ENCODE data around the gene EMX1. TPM values are rescaled to one million over a fixed set of nuclear protein-coding genes. Genes with fewer than 3 reads are reported as not detected.
A peak's percentile ranks its signal among the peaks of the same experiment; 100 is the strongest.

The EMX1 gene
- total RNA-seq, 2 experiments from 2014 or later = not detected

GRCh38 chr2:72964146-72964525 is 46.8 kb downstream of the EMX1 start:
- POLR2A ChIA-PET = no interaction called here
- Mint-ChIP-seq H3K4me3 (no peak overlapping the region), H3K27me3 (no peaks in the 10 kb centered on the region), H3K36me3 (ENCODE audit: low read depth) (no peaks in the 10 kb centered on the region), H3K27ac (no peak overlapping the region), H3K9me3 (ENCODE audit: low read depth) (no peaks in the 10 kb centered on the region), H3K4me1 (no peaks in the 10 kb centered on the region)
- no peak for DNase-seq
- intact Hi-C loops (cut with DNase I, micrococcal nuclease) = no loop called here
- CTCF ChIA-PET = no interaction called here
- no peak for ATAC-seq

GRCh38 chr2:72965016-72965415 is 47.7 kb downstream of the EMX1 start:
- intact Hi-C loops (cut with DNase I, micrococcal nuclease) = no loop called here
- POLR2A ChIA-PET = no interaction called here
- ATAC-seq (no peak), DNase-seq (no peak)
- Mint-ChIP-seq H3K4me1 (no peaks in the 10 kb centered on the region), H3K27me3 (no peaks in the 10 kb centered on the region), H3K27ac (no peak overlapping the region), H3K4me3 (no peak overlapping the region), H3K36me3 (ENCODE audit: low read depth) (no peaks in the 10 kb centered on the region), H3K9me3 (ENCODE audit: low read depth) (no peaks in the 10 kb centered on the region)
- CTCF ChIA-PET = no interaction called here

- POLR2A ChIA-PET = interaction anchor here (0.6 kb wide), 1 partner anchor 168 kb away, joined by 4 read pairs; no protein-coding TSS in a partner anchor
- ATAC-seq = no peak
- no peaks in the 10 kb centered on the region for H3K9me3 Mint-ChIP-seq (ENCODE audit: low read depth)
- H3K4me1 Mint-ChIP-seq = no peaks in the 10 kb centered on the region
- H3K4me3 Mint-ChIP-seq = no peak overlapping the region
- CTCF ChIA-PET = no interaction called here
- intact Hi-C loops (cut with DNase I, micrococcal nuclease) = no loop called here
- DNase-seq = no peak
- no peaks in the 10 kb centered on the region for H3K27me3 Mint-ChIP-seq
- H3K27ac Mint-ChIP-seq = no peak overlapping the region
- H3K36me3 Mint-ChIP-seq (ENCODE audit: low read depth) = no peaks in the 10 kb centered on the region
Measured at GRCh38 chr2:72965770-72966450, 48.6 kb downstream of the EMX1 start.

GRCh38 chr2:72968286-72968685 is 51.0 kb downstream of the EMX1 start:
- ATAC-seq (no peak), DNase-seq (no peak)
- Mint-ChIP-seq H3K4me3 (no peak overlapping the region), H3K36me3 (ENCODE audit: low read depth) (no peaks in the 10 kb centered on the region), H3K4me1 (no peaks in the 10 kb centered on the region), H3K9me3 (ENCODE audit: low read depth) (no peaks in the 10 kb centered on the region), H3K27ac (no peak overlapping the region), H3K27me3 (no peaks in the 10 kb centered on the region)
- ChIA-PET POLR2A (no interaction called here), CTCF (interaction anchor here (1.2 to 1.3 kb wide), 2 partner anchors 10 to 81 kb away, joined by 3 to 4 read pairs; partner anchors contain the start of gene SPR)
- intact Hi-C loops (cut with DNase I, micrococcal nuclease) = no loop called here

GRCh38 chr2:72969706-72970105 is 52.4 kb downstream of the EMX1 start:
- intact Hi-C loops (cut with DNase I, micrococcal nuclease) = loop anchor here in 1 of 2 experiments (5.0 kb wide), 1 partner anchor 197 kb away; no protein-coding TSS in a partner anchor
- H3K9me3 Mint-ChIP-seq (ENCODE audit: low read depth) = no peaks in the 10 kb centered on the region
- CTCF ChIA-PET = interaction anchor here (0.5 to 1.3 kb wide), 4 partner anchors 9 to 1835 kb away, joined by 3 to 4 read pairs (median 3); no protein-coding TSS in a partner anchor
- ATAC-seq (no peak), DNase-seq (no peak)
- no peaks in the 10 kb centered on the region for H3K27me3 Mint-ChIP-seq
- H3K4me1 Mint-ChIP-seq = no peaks in the 10 kb centered on the region
- H3K36me3 Mint-ChIP-seq (ENCODE audit: low read depth) = no peaks in the 10 kb centered on the region
- H3K4me3 Mint-ChIP-seq = no peak overlapping the region
- H3K27ac Mint-ChIP-seq = no peak overlapping the region
- POLR2A ChIA-PET = interaction anchor here (0.6 kb wide), 1 partner anchor 135 kb away, joined by 5 read pairs; no protein-coding TSS in a partner anchor

- no peaks in the 10 kb centered on the region for H3K27me3 Mint-ChIP-seq
- H3K4me1 Mint-ChIP-seq = no peaks in the 10 kb centered on the region
- POLR2A ChIA-PET = no interaction called here
- DNase-seq (no peak), ATAC-seq (no peak)
- no peaks in the 10 kb centered on the region for H3K9me3 Mint-ChIP-seq (ENCODE audit: low read depth)
- no peak overlapping the region for H3K4me3 Mint-ChIP-seq
- intact Hi-C loops (cut with DNase I, micrococcal nuclease) = loop anchor here in 1 of 2 experiments (5.0 kb wide), 1 partner anchor 199 kb away; no protein-coding TSS in a partner anchor
- CTCF ChIA-PET = interaction anchor here (1.4 kb wide), 1 partner anchor 78 kb away, joined by 5 read pairs; no protein-coding TSS in a partner anchor
- no peaks in the 10 kb centered on the region for H3K36me3 Mint-ChIP-seq (ENCODE audit: low read depth)
- H3K27ac Mint-ChIP-seq = no peak overlapping the region
Measured at GRCh38 chr2:72971036-72971435, 53.7 kb downstream of the EMX1 start.

- Mint-ChIP-seq H3K36me3 (ENCODE audit: low read depth) (no peaks in the 10 kb centered on the region), H3K4me3 (no peak overlapping the region), H3K27me3 (no peaks in the 10 kb centered on the region), H3K9me3 (ENCODE audit: low read depth) (no peaks in the 10 kb centered on the region), H3K27ac (no peak overlapping the region), H3K4me1 (no peaks in the 10 kb centered on the region)
- DNase-seq (no peak), ATAC-seq (no peak)
- POLR2A ChIA-PET = no interaction called here
- CTCF ChIA-PET = interaction anchor here (0.7 to 5.6 kb wide), 4 partner anchors 20 to 205 kb away, joined by 3 to 60 read pairs (median 8); no protein-coding TSS in a partner anchor
- intact Hi-C loops (cut with DNase I, micrococcal nuclease) = loop anchor here (1.0 to 5.0 kb wide), 3 partner anchors 80 to 201 kb away; no protein-coding TSS in a partner anchor
Measured at GRCh38 chr2:72972352-72973136, 55.2 kb downstream of the EMX1 start.

- POLR2A ChIA-PET = no interaction called here
Measured at GRCh38 chr2:72973137-72973535, 55.8 kb downstream of the EMX1 start.

GRCh38 chr2:72973566-72974435 is 56.5 kb downstream of the EMX1 start:
- Mint-ChIP-seq H3K36me3 (ENCODE audit: low read depth) (no peaks in the 10 kb centered on the region), H3K4me3 (no peak overlapping the region), H3K27ac (no peak overlapping the region), H3K9me3 (ENCODE audit: low read depth) (no peaks in the 10 kb centered on the region), H3K27me3 (no peaks in the 10 kb centered on the region), H3K4me1 (no peaks in the 10 kb centered on the region)
- peak; percentile 64 for DNase-seq
- peak; percentile 83 for ATAC-seq
- intact Hi-C loops (cut with DNase I, micrococcal nuclease) = loop anchor here (1.0 to 5.0 kb wide), 3 partner anchors 82 to 202 kb away; no protein-coding TSS in a partner anchor
- ChIA-PET CTCF (interaction anchor here (0.5 to 5.6 kb wide), 25 partner anchors 10 to 381 kb away, joined by 3 to 60 read pairs (median 3); partner anchors contain the start of gene SPR), POLR2A (interaction anchor here (1.0 kb wide), 1 partner anchor 86 kb away, joined by 3 read pairs; the partner anchor contains the start of gene SPR)

More at GRCh38 chr2:72973137-72973535, 55.8 kb downstream of the EMX1 start:
- Mint-ChIP-seq H3K27me3 (no peaks in the 10 kb centered on the region), H3K4me3 (no peak overlapping the region), H3K27ac (no peak overlapping the region), H3K9me3 (ENCODE audit: low read depth) (no peaks in the 10 kb centered on the region), H3K36me3 (ENCODE audit: low read depth) (no peaks in the 10 kb centered on the region), H3K4me1 (no peaks in the 10 kb centered on the region)
- DNase-seq (no peak), ATAC-seq (no peak)
- intact Hi-C loops (cut with DNase I, micrococcal nuclease) = loop anchor here (1.0 to 5.0 kb wide), 3 partner anchors 81 to 202 kb away; no protein-coding TSS in a partner anchor
- CTCF ChIA-PET = interaction anchor here (0.7 to 5.6 kb wide), 9 partner anchors 16 to 316 kb away, joined by 3 to 60 read pairs (median 3); no protein-coding TSS in a partner anchor

- no peaks in the 10 kb centered on the region for H3K4me1 Mint-ChIP-seq
- no peak overlapping the region for H3K27ac Mint-ChIP-seq
- no peak overlapping the region for H3K4me3 Mint-ChIP-seq
- intact Hi-C loops (cut with DNase I, micrococcal nuclease) = loop anchor here in 1 of 2 experiments (5.0 kb wide), 1 partner anchor 202 kb away; no protein-coding TSS in a partner anchor
- DNase-seq = no peak
- ATAC-seq = peak; percentile 12
- H3K9me3 Mint-ChIP-seq (ENCODE audit: low read depth) = no peaks in the 10 kb centered on the region
- ChIA-PET POLR2A (interaction anchor here (1.0 kb wide), 1 partner anchor 87 kb away, joined by 3 read pairs; the partner anchor contains the start of gene SPR), CTCF (interaction anchor here (0.6 to 5.6 kb wide), 22 partner anchors 9 to 283 kb away, joined by 3 to 60 read pairs (median 3); partner anchors contain the start of gene SPR)
- H3K27me3 Mint-ChIP-seq = no peaks in the 10 kb centered on the region
- no peaks in the 10 kb centered on the region for H3K36me3 Mint-ChIP-seq (ENCODE audit: low read depth)
Measured at GRCh38 chr2:72974436-72974754, 57.1 kb downstream of the EMX1 start.
